NCI-H345 (cell line): ENCODE results near the gene TARBP2.
"Not testable (repeated sequence)": the region's sequence is repeated elsewhere in the genome, so short reads cannot be mapped to it uniquely, and the experiment has no call there.

Experiments used
- DNase-seq: peaks from one replicate; lab custom pipeline; 2025; lab: John Stamatoyannopoulos, UW

Gene TARBP2

DNA sequence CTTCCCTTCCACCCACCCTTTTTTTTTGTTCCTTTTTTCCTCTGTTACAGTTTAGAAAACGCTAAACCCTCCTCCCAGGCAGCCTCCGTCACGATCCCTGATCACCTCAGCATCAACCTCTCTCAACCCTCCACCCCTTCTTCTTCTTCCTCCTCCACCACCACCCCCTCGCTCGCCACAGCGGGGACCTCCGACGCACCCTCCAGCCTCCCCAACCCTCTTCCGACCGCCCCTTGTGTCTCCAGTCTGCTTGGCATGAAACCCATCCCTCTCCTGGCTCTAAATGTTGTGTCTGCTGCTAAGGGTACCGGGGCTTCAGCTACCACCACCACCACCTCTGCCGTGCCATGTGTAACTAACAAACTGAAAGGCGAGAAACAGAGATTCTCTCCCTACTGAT lies 26.3 kb upstream of the TARBP2 start:
- DNase-seq: no peak

GRCh38 chr12:53476769-53477209 lies 24.3 kb upstream of the TARBP2 start:
- DNase-seq: no peak

DNA sequence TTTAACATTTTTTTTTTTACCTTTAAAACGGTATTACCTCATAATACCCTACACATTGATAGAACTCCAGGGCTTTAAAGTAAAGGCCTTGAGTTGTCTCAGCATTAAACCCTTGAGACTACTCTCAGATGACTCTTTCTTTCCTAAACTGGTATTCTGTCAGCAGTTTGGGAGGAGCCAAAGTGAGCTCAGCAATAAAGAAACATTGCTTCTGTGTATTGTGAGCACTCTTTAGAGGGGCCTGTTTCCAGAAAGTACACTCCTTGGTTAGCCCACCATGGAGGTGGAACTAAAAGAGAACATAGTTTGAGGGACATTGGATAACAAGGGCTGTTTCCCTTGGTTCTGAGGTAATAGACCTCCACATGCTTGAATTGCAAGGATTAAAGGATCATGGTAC lies 22.2 kb upstream of the TARBP2 start:
- DNase-seq: no peak

- no peak for DNase-seq
Measured at GRCh38 chr12:53479331-53479730, 21.8 kb upstream of the TARBP2 start.

DNA sequence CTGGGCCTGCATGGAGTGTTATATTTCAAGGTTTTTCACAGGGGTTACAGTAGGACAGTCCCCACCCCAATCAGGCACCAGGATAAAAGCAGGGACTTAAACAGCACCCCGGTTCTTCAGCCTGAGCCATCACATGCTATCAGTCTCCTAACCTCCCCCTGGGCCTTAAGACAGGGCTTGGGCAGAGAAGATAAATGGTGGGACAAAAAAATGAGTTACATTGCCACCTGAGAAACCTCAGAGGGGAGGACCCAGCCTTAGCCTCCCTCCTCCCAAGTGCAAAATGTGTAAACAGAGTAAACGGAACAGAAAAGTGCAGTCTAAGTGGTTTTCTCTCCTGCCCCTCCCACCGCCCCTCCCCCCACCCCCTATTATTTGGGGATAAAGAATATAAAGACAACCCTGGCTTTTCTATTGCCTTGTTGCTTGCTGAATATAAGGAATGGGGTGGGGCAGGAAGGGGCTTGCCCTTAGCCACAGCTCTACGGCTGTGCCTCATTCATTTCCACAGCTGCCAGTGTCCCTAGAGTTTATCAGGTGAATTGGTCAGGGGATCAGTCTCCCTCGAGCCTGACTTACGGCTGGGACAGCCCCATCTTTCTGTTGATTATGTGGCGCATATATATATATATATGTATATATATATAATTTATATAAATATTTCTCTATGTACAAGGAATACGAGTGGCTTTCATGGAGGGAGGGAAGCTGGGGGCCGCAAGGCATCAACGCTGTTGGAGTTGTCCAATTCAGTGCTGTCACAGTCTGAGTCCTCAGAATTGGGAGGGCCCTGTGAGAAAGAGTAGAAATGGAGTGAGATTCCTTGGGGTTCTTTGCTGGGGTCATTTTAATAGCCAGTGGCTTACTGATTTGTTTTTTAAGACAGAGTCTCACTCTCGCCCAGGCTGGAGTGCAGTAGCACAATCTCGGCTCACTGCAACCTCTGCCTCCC lies 20.3 kb upstream of the TARBP2 start:
- no peak for DNase-seq

GRCh38 chr12:53481458-53481857 lies 19.6 kb upstream of the TARBP2 start:
- not testable (repeated sequence) for DNase-seq

- DNase-seq: no peak
Measured at GRCh38 chr12:53481939-53482586, 19.0 kb upstream of the TARBP2 start.

DNA sequence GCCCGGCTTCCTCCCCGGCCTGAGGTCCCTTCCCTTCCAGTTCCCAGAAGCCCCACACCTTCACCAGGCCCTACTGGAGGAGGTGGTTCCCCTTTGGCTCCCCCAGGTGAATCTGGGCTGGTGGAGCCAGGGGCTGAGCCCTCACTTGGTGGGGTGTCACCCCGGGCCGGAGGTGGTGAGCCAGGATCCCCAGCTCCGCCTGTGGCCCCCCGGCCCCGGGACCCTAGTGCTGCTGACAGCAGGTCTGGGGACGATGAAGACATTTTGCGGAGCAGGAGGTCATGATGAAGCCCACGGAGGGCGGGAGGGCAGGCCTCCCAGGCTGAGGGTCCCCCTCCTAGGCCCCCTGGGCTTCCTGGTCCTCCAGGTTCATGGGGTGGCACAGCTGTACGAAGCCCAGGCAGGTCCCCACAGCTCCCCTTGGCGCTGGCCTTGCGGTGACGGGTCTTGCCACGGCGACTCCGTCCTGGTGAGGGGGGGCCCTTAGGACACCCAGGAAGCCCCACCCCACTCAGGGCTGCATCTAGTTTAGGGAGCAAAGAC lies 18.4 kb upstream of the TARBP2 start:
- no peak for DNase-seq

DNA sequence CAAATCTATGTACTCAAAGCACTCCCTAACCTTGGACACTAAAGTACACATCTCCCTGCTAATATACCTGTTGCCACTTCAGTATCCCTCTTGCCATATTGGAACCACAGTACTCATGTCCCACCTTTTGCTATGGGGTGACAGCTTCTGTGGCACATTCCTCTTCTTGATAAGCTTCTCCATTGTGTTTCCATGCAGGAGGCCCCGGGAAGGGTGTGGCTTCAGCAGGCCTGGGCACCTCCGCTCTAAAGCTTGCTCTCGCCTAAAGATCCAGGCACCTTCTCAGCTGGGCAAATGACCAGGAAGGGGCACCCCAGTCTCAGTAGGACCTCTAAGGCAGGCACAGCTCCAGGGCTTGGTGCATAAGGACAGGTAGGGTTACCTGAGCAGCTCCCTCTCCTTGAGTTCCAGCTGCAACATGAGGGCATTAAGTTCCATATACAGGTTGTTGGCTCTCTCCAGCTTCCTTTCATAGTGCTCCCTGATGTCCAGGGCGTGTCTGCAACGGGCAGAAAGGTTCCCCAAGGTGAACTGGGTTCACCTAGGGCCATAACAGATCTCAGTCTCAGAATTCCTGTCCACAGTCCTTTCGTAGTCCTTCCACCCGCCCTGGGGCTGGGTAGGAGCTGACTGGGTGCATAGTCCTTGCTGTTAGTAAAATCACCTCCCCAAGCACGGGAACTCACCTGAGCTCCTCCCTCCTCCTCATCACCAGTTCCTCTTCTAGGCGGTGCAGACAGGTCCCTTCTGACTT lies 17.7 kb upstream of the TARBP2 start:
- no peak for DNase-seq

GRCh38 chr12:53483979-53484377 lies 17.1 kb upstream of the TARBP2 start:
- DNase-seq: no peak

GRCh38 chr12:53484686-53485575 lies 16.2 kb upstream of the TARBP2 start:
- no peak for DNase-seq

- DNase-seq: no peak
Measured at GRCh38 chr12:53485955-53486735, 14.9 kb upstream of the TARBP2 start.

DNA sequence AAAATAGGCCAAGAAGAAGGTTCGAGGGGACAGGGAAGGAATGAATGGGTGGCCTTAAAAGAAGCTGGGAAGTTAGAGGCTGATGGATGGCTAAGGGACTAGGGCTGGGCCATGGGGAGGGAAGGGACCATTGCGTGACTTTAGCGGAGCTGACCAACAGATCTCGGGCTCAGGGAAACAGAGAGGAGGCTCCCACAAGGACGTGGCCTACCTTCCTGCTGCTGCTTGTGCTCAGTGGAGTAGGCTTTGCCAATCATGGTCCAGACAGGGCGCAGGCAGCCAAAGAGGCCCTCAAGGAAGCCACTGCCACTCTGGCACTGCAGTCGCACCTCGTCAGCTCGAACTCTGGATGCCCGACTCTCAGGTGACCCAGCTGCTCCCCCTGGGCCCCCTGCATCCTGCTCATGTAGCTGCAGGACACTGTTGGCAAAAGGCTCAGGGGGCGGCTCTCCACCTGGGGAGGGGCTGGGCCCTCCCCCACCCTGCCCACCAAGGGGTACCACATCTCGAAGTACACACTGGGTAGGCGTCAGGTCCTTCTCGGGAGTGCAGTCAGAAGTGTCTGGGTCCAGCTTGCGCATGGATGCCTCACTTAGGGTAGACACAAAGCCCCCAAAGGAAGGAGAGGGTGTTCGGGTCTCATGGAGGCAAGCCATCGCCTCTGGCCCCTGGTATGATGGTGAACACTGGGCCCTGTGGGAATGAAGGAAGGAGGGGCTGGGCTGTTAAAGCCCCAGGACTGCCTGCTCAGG lies 14.2 kb upstream of the TARBP2 start:
- no peak for DNase-seq

DNA sequence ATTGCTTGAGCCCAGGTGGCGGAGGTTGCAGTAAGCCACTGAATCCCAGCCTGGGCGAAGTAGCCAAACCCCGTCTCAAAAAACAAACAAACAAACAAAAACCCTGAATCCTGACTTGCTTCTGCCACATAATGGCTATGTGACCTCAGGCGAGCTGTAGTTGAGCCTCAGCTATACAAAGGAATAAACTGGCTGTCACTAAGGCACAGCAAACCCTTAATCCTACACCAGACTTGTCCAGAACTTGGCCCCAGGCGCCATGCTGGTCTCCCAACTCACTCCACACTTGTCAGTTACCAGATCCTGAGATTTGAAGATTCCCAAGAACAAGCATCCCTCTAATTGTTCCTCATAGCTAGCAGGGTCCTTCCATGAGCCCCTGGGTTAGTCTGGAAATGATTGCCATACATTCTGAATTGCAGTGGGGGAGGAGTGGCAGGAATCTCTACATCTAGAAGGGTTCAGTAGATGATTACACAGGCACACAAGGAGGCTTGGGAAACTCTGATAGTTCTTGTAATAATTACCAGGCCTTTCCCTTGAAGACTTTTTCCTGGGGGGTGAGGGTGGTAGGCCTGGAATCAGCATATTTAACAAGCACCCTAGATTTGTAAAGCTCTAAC lies 11.7 kb upstream of the TARBP2 start:
- DNase-seq: no peak

DNA sequence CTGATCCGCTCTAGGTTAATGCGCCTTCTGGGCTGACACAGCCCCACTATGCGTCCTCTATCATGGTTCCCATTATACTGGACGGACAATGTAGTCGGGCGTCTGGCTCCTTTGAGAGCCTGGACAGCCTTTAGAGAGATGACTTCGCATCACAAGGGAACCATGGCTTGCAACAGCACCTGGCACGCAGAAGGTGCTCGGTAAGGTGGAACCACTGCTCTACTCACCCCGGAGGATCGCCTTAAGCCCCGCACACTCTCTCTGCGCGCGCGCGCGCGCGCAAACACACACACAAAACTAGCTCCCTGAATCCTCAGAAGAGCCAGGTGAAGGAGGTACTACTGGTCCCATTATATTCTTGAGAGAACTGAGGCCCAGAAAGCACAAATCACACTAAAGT lies 8.9 kb upstream of the TARBP2 start:
- DNase-seq: peak; percentile 16

GRCh38 chr12:53492830-53493609 lies 8.1 kb upstream of the TARBP2 start:
- DNase-seq: peak; percentile 95

GRCh38 chr12:53493610-53494391 lies 7.3 kb upstream of the TARBP2 start:
- peak; percentile 26 for DNase-seq
